ENCODE data around the gene MMP3. TPM values are rescaled to one million over a fixed set of nuclear protein-coding genes. Genes with fewer than 3 reads are reported as not detected.

The MMP3 gene
- total RNA-seq = 7.5 and 118 TPM in 2 replicates

GRCh38 chr11:102843489-102843888, at the start of gene MMP3:
TSS of gene MMP3 (minus strand) at chr11:102843609. CDS start at chr11:102843546, 63 bp downstream.

GRCh38 chr11:102874852-102875251, 31.4 kb upstream of the MMP3 start, which contains the start of gene MMP12:
TSS of gene MMP12 (minus strand) at chr11:102874982. CDS start at chr11:102874937, 45 bp downstream.

GRCh38 chr11:102798012-102798746, 45.2 kb downstream of the MMP3 start, which contains the start of gene MMP1:
TSS of gene MMP1 (minus strand) at chr11:102798160. CDS start at chr11:102798092, 68 bp downstream.

Other genes starting within 250 kb of the MMP3 start
- not detected in 2 replicates for gene MMP20, start 218.3 kb downstream of the MMP3 start, total RNA-seq
- under 0.01 TPM in 1 of 2 replicates, not detected in the other for gene MMP27, start 137.8 kb downstream of the MMP3 start, total RNA-seq
- gene MMP8, start 118.7 kb downstream of the MMP3 start, total RNA-seq = under 0.01 TPM in 1 of 2 replicates, not detected in the other
- gene MMP10, start 63.0 kb downstream of the MMP3 start, total RNA-seq = 1.2 and 6.1 TPM in 2 replicates
- 88.8 and 655 TPM in 2 replicates for gene MMP1, start 45.4 kb downstream of the MMP3 start, total RNA-seq
- gene MMP12, start 31.4 kb upstream of the MMP3 start, total RNA-seq = under 0.01 and 0.28 TPM in 2 replicates
- not detected in 2 replicates for gene MMP13, start 112.1 kb upstream of the MMP3 start, total RNA-seq
- 40.0 and 43.4 TPM in 2 replicates for gene DCUN1D5, start 248.6 kb upstream of the MMP3 start, total RNA-seq